ENCODE results near the gene WASL.
"Not testable (repeated sequence)": the region's sequence is repeated elsewhere in the genome, so short reads cannot be mapped to it uniquely, and the experiment has no call there.

WASL gene

GRCh38 chr7:123748734-123749536 is at the start of gene WASL:
TSS of gene WASL (minus strand) at chr7:123749003. CDS start at chr7:123748734, 269 bp downstream.
- peak; percentile 74 to 90 for DNase-seq

- DNase-seq, result peak; percentile 54
These were observed 49.1 kb upstream of the WASL start for GRCh38 chr7:123797673-123798531.

DNA sequence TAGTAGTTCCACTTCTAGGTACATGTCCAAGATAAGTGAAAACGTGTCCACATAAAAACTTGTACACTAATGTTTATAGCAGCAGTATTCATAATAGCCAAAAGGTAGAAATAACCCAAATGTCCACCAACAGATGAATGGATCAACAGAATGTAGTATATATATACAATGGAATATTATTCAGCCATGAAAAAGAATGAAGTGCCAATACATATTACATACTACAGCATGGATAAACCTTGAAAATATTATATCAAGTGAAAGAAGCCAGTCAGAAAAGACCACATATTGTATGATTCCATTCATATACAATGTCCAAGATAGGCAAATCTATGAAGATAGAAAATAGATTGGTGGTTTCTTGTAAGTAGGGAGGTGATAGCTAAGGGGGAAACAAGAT is 47.8 kb upstream of the WASL start:
- no peak for DNase-seq

DNA sequence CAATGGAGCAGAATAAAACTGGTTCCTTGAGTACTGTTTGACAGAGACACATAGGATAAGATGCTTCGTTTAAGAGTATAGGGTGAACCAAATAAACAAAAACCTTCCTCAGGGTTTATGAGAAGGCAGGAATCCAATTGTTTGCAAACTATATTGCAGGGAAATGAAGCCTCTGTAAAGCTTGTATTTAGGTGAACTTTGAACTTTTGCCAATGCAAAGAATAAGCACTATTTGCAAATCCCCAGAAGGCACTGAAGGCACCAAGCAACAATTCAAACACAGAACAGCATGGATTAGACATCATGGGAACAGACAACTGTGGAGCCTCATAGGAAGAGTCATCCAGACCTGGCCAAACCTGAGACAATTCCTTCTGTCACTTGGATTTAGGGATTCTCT is 47.1 kb upstream of the WASL start:
- DNase-seq, result no peak

GRCh38 chr7:123795116-123795515 is 46.3 kb upstream of the WASL start:
- DNase-seq, result not testable (repeated sequence)

DNA sequence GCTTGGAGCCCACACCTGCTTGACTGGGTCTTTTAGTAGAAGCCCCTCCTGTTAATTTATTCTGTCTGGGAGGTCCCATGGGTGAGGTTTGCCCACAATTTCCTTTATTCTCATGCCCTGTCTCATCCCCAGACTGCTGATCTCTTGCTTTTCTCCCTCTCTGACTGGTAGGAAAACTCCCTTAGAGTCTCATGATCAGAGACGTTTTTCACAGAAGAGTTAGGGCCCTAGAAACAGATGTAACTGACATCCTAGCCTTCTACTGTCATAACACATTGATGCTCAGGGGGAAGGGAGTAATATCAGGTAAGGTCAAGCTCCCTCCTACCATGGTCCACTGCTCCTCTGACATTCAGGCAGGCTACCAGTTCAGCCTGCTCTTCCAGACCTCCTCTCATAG is 43.7 kb upstream of the WASL start:
- no peak for DNase-seq

- DNase-seq, result no peak
These were observed 42.2 kb upstream of the WASL start for GRCh38 chr7:123791001-123791400.

- DNase-seq, result no peak
These were observed 41.0 kb upstream of the WASL start for GRCh38 chr7:123789817-123790216.

GRCh38 chr7:123789206-123789784 is 40.5 kb upstream of the WASL start:
- DNase-seq, result no peak

DNA sequence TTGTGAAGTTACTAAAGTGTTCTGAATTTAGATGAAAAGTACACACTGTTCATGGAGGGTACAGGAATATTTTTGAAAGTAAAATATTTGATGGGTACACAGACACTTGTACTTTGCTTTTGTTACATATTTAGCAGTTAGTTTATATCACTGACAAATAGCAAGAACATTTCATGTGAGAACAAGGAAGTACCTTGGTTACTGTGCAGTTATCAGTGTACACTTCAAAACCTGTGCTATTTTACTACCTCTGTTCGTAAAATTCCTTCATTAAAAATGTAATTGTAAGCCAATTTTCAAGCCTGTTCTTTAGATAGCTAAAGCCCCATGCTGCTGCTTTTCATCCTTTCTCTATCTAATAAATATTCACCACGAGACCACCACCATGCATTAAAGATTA is 39.8 kb upstream of the WASL start:
- DNase-seq, result no peak

GRCh38 chr7:123787220-123788007 is 38.6 kb upstream of the WASL start:
- no peak for DNase-seq

- DNase-seq, result no peak
These were observed 35.5 kb upstream of the WASL start for GRCh38 chr7:123784263-123784662.

DNA sequence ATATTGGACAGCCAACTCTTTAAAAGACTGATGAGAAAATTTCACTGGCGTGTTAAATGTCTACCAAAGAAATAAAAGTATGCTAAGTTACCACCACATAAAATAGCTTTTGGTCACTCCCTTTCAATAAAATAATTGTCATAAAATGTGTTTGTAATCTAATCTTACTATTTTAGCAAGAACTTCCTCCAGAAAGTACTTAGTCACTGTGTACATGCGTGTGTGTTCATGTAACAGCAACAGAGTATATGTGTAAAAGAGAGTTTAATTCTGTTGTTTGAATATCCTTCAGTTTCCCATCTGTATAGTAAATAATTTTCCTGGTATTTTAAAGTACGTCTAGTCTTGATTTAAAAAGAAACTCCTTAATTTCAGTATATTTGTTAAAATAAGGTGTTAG is 35.0 kb upstream of the WASL start:
- DNase-seq, result no peak

DNA sequence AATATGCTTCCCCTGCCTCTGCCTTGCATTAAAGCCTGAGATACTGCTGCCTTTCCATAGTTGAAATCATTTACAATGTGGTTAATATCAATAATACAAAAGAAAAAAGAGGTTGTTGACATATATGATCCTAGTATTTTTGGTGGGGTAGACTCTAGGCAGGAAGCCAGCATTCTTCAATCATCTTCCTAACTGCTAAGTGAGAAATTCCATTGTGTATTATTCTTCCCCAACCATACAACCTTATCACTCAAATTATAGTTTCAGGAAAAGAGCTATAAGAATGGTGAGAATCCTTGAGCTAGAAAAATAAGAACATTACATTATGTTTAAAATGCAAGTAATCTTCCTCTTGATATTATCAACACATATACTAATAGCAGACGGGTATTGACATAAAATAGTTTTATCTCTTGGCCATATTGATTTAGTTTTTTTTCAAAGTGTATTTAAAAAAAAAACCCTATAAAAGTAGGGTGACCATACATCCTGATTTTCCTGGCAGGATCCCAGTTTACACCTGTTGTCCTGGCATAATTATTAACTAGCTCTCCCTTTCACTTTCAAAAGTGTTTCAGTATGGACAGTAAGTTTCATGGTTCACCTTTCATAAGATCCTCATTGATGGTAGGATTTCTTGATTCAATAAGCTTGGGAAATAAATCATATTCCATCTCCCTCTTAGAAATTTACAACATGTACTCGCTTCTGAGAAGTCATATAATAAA is 33.4 kb upstream of the WASL start:
- DNase-seq, result no peak

GRCh38 chr7:123780472-123780871 is 31.7 kb upstream of the WASL start:
- DNase-seq, result not testable (repeated sequence)

DNA sequence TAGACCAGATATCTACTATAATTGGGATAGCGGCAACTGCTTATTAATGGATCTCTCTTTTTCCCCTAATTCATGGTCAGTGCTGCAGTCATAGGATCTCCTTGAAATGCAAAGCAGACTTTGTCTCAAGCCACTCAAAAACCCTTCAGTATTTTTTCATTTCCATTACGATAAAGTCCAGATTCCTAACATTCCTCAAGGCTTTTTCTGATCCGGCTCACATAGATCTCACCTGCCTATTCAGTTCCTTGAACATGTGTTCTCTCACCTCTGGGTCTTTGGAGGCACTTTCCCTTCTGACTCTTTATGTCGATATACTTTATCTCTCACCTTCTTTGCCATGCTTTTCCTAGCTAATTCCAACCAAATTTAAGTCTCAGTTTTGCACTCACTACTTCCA is 25.7 kb upstream of the WASL start:
- DNase-seq, result no peak

DNA sequence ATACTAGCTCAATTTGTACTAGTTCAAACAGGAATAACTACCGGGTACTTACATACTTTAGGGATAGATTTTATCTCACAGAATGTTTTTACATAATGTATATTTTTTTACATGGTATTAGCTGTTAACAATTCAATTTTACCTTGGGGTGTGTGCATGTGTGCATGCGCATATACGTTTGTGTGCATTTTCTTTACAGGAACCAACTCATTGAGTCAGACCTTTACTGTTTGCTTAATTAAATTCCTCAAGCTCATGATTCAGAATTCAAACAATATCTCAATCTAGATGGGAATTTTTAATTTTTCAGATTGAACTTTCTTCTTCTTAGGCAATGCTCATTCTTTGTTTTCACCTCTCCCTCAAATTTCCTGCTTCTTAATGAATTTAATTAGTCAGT is 24.7 kb upstream of the WASL start:
- DNase-seq, result no peak

DNA sequence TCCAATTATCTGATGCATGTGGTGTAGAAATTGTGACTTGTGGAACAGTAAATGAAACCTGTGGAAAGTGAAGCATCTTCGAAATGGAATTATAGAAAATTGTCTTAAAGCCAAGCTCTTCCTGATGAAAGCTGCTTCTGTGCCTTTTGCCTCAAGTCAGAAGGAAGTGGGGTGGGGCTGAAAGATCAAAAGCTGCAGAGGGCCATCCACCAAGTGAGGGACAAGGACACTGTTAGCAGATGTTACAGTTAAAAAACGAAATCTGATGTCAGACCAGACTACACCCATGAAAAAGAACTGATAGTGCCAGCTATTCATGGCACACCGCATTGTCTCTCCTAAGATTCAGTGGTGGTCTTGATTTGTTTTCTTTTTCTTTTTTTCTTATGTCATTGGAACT is 23.8 kb upstream of the WASL start:
- no peak for DNase-seq

DNA sequence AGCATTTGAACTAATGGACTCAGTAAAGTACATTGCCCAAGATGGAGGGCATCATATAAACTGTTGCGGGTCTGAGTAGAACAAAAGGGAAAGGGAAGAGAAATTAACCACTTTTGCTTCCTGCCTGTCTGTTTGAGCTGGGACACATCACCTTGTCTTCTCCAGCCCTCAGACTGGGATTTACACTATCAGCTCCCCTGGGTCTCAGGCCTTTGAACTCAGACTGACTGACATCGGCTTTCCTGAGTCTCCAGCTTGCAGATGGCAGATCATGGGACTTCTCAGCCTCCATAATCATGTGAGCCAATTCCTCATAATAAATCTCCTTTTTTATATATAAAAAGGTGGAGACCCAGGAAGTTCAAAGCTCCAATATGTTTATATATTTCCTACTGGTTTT is 23.0 kb upstream of the WASL start:
- DNase-seq, result no peak

GRCh38 chr7:123771256-123771655 is 22.5 kb upstream of the WASL start:
- no peak for DNase-seq

DNA sequence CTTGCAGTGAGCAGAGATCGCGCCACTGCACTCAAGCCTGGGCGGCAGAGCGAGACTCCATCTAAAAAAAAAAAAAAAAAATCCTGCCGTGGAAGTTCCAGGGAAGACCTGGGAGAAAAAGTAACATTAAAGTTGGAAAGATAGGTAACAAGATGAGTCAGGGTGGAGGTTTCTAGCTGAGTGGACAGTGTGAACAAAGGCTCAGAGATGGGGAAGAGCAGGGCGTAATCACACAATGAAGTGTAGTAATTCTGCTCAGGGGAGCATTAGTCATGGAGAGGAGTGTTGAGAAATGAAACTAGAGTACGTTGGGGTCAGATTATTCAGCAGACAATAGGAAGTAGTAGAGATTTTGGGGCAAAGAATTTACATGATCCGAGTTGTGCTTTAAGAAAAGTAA is 21.6 kb upstream of the WASL start:
- DNase-seq, result no peak

- DNase-seq, result no peak
These were observed 20.6 kb upstream of the WASL start for GRCh38 chr7:123769371-123769770.
